ENCODE results near the gene ANK3. TPM values are rescaled to one million over a fixed set of nuclear protein-coding genes. Genes with fewer than 3 reads are reported as not detected.

Gene ANK3
- total RNA-seq, 4 donors from 2014 or later: 6.4 to 23.2 (median 13.5) TPM

GRCh38 chr10:60197206-60197605 is 192.5 kb downstream of the ANK3 start:
- TF ChIP-seq, protein P1, sequence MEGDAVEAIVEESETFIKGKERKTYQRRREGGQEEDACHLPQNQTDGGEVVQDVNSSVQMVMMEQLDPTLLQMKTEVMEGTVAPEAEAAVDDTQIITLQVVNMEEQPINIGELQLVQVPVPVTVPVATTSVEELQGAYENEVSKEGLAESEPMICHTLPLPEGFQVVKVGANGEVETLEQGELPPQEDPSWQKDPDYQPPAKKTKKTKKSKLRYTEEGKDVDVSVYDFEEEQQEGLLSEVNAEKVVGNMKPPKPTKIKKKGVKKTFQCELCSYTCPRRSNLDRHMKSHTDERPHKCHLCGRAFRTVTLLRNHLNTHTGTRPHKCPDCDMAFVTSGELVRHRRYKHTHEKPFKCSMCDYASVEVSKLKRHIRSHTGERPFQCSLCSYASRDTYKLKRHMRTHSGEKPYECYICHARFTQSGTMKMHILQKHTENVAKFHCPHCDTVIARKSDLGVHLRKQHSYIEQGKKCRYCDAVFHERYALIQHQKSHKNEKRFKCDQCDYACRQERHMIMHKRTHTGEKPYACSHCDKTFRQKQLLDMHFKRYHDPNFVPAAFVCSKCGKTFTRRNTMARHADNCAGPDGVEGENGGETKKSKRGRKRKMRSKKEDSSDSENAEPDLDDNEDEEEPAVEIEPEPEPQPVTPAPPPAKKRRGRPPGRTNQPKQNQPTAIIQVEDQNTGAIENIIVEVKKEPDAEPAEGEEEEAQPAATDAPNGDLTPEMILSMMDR (IDR thresholded peaks at IDR 0.05; ENCODE audit: low read depth): no peak

GRCh38 chr10:60194421-60194820 is 195.3 kb downstream of the ANK3 start:
- TF ChIP-seq, protein P1 (IDR thresholded peaks at IDR 0.05; ENCODE audit: low read depth): no peak

- TF ChIP-seq, protein P1 (IDR thresholded peaks at IDR 0.05; ENCODE audit: low read depth): no peak
These were observed 196.7 kb downstream of the ANK3 start for GRCh38 chr10:60192946-60193345.

DNA sequence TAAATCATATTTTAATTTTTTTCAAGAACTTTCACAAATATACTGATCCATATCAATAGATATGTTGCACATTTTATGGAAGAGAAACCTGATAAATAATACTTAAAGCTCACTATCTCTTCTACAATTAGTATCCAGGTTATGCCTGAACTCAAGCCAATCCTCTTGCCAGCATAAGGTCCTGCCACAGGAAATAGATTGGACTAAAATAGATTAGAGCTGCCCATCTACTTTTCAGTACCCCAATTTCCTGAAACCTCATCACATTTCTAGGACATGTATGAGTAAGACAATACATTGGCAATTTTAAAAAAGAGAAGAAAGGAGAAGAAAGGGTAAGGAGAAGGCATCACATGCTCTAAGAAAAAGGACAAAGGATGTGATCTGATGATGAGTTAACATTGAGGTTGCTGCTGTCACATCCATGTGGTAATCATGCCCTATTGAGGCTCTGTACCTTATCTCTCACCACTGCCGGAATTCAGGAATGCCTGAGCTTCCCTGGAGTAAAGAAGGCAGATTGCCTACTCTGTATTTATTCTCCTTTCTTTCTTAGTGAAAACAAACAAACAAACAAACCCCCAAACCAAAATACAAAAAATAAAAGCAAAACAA is 199.7 kb downstream of the ANK3 start:
- TF ChIP-seq, protein P1 (IDR thresholded peaks at IDR 0.05; ENCODE audit: low read depth): no peak

- TF ChIP-seq, protein P1 (IDR thresholded peaks at IDR 0.05; ENCODE audit: low read depth): no peak
These were observed 201.1 kb downstream of the ANK3 start for GRCh38 chr10:60188548-60188947.

DNA sequence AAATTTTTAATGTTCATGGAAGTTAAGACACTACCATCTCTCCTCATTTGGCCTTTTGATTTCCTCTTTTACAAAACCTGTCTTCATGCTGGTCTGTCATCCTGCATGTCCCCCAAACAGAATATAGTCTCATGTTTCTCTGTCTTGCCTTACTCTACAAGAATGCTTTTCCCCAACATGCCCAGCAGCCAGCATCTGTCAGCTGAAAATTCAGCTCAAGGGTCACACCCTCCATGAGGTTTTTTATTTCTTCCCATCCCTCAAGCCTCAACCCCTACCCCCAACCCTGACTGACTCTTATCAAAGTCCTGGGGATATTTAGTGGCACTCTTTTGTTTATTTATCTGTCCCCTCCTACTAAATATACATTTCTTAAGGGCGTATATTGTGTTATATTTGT is 202.0 kb downstream of the ANK3 start:
- TF ChIP-seq, protein P1 (IDR thresholded peaks at IDR 0.05; ENCODE audit: low read depth): no peak

GRCh38 chr10:60186315-60187071 is 203.2 kb downstream of the ANK3 start:
- TF ChIP-seq, protein P1 (IDR thresholded peaks at IDR 0.05; ENCODE audit: low read depth): no peak
